Activated CD8-positive, alpha-beta memory T cell treated with anti-CD3 and anti-CD28 coated beads, Interleukin-2, amount 50 U/mL, for 1 hour (primary cell): ENCODE data around the gene DGKH.

Source experiments
- DNase-seq: peaks from one replicate; pipeline ENCODE4 v3.0.0-alpha.2; 2020; ENCODE audit errors: extremely low read depth

The DGKH gene

DNA sequence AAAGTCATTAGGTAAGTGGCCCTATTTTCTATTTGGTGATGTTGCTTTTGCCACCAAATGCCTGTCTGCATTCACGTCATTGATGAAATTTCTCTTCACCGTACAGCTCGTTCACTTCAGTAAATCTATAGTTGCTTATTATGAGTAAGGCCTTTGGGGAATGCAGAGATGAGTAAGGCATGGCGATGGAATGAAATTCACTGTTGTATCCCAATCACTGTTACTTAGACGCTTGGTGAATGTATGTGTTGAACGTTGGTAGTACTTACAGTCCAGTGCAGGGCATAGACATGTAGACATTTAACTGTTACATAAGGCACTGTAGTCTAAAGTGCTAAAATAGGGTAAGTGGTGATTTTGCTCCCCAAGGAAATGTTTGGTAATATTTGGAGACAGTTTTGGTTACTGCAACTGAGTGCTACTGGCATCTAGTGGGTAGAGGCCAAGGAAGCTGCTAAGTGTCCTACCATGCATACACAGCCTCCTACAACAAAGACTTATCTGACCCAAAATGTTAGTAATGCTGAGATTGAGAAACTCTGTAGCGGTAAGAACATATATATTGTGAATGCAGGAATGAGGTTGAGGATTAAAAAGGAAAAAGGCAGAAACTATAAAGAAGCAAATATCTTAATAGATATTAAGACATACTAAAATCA is 229.3 kb downstream of the DGKH start:
- DNase-seq: no peak

DNA sequence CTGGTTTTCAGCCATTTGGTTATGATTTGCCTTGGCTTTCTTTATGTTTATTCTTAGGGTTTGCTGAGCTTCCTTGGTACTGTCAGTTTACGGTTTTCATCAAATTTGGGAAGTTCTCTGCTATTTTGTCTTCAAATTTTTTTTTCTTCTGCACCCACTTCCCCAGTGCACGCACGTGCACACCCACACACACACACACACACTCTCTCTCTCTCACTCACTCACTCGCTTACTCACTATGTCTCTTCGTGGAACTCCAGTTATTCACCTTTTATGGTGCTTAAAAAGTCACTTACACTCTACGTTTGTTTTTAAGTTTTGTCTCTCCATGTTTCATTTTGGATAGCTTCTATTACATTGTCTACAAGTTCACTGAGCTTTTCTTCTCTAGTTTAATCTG is 230.6 kb downstream of the DGKH start:
- DNase-seq: no peak

DNA sequence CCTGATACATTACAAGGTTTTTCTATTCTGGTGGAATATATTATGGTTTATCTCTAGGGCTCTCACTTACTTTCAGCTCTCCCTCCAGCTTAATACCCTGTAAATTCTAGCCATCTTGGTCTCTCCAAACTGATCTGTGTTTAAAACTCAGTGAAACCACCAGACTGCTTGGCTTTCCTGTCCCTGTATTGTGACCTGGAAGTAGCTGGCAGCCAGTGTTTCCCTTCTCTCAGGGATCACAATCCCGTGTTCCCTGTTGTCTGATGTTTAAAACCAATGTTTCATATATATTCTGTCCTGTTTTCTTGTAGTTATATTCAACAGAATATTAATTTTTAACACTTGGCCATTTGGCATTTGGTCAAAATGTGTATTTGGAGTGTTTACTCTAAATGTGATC is 231.5 kb downstream of the DGKH start:
- no peak for DNase-seq

DNA sequence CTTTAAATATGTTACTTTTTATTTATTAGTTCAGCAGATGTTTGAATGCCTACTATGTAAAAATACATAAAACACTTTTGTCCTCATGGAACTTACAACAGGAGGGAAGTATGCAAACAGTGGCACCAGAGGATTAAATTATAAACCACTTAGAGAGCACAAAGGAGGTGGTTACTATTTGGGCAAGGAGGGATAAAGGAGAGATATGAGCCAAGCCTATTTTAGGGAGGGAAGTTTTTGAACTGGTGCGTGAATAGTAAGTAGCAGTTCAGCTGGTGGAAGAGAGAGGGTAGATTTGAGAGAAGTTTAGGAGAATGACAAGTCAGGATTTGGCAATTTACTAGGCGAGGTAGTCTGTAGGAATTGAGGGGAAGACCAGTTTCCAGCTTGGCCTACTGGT is 232.1 kb downstream of the DGKH start:
- DNase-seq: no peak

DNA sequence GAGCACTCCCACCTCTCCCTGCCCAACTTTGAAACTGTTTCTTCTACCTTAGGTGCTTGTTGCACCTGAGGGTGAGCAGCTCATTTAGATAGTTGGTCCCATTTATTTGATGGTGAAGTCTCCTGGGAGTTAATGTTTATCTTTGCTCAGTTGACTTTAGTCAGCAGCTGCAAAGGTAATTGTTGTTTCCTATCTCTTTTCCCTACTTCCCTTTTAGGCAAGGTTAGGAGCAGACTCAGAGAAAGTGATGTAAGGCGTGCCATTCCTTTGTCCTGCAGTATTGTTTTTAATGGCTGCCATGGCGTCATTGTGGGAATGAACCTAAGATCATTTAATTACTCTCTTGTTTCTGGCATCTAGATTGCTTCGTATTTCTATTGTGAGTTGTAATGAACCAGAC is 235.1 kb downstream of the DGKH start:
- DNase-seq: no peak

DNA sequence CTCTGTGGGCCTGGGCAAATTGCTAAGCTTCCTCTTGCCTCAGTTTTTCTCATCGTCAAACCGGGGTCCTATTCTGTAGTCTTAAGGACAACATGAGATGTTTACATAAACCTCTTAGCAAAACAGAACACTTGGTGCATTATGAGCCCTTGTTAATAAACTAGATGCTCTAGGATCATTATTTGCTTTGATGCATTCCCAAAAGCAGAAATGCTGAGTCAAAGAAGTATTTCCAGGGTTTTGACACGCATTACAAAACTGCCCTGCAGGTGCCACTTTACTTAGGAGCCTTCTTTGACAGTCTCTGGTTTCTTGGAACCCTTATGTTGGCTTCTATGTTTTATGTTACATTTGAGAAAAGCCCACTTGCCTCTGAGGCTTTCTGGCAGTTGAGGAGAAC is 235.6 kb downstream of the DGKH start:
- no peak for DNase-seq
